GM12878 (cell line): ENCODE measurements around the gene SEC24C. TPM values are rescaled to one million over a fixed set of nuclear protein-coding genes. Genes with fewer than 3 reads are reported as not detected.

ENCODE experiments used
- ATAC-seq: fragments of 200-7000 bp; cut with Tn5 transposase; 3 replicates; pipeline ENCODE4 v1.9.1; 2020; ENCODE audit warnings: mild to moderate bottlenecking, moderate library complexity
- BruUV-seq: library from RNA; stranded (reverse); fragments of 400-500 nt; replicated peaks from 2 replicates; lab custom pipeline; 2021; lab: Mats Ljungman, UMichigan
- CTCF ChIA-PET: fragments of 300-600 bp; sonication (Branson Sonifier 250); formaldehyde crosslinking; extraction: SDS; loops from one replicate; lab custom pipeline; 2021; ENCODE audit warnings: inconsistent platforms; lab: Yijun Ruan, JAX
- POLR2A ChIA-PET: fragments of 350-600 bp; formaldehyde crosslinking; extraction: SDS; loops from one replicate; lab custom pipeline; 2021; ENCODE audit warnings: inconsistent platforms; lab: Charles Lee
- RAD21 ChIA-PET: fragments of 300-600 bp; sonication (Branson Sonifier 250); formaldehyde crosslinking; loops from one replicate; lab custom pipeline; 2023; ENCODE audit warnings: antibody characterized with exemption; ENCODE audit not compliant: unreplicated experiment; lab: Charles Lee
- SMC1A ChIA-PET: fragments of 300-600 bp; sonication (Branson Sonifier 250); formaldehyde crosslinking; loops from one replicate; lab custom pipeline; 2023; ENCODE audit not compliant: unreplicated experiment, uncharacterized antibody; lab: Charles Lee
- DNase-seq: peaks from one replicate; pipeline ENCODE4 v3.0.0-alpha.2; 2011; ENCODE audit warnings: low read depth, low spot score
- FAIRE-seq: peaks from 3 replicates; lab custom pipeline; 2011; peaks lifted over from hg19 to GRCh38; lab: Jason Lieb, UNC
- H2AFZ ChIP-seq: 2 replicates; pipeline ENCODE4 v1.6.0; 2011; ENCODE audit warnings: low read depth, low read length, control low read depth; ENCODE audit not compliant: control insufficient read depth
- H3K27ac ChIP-seq: 2 replicates; pipeline ENCODE4 v1.5.1; 2011; ENCODE audit warnings: control low read depth; ENCODE audit not compliant: control insufficient read depth, insufficient read depth
- H3K27me3 ChIP-seq, 2 experiments: replicated peaks in 1 of 2; 2 replicates each; pipeline versions ENCODE4 v1.6.0 to v1.6.1; 2011; ENCODE audit warnings: low read length in 1 of 2; ENCODE audit not compliant: control insufficient read depth in 2 of 2, insufficient read depth in 2 of 2
- H3K36me3 ChIP-seq, 2 experiments: 2 replicates each; pipeline ENCODE4 v1.5.1; 2011; ENCODE audit warnings: low read length in 1 of 2; ENCODE audit not compliant: control insufficient read depth in 2 of 2, insufficient read depth in 2 of 2
- H3K4me1 ChIP-seq: 2 replicates; pipeline ENCODE4 v1.6.1; 2011; ENCODE audit warnings: mild to moderate bottlenecking, low read length, moderate library complexity, mixed read lengths; ENCODE audit not compliant: control insufficient read depth, insufficient read depth
- H3K4me2 ChIP-seq: 2 replicates; pipeline ENCODE4 v1.6.0; 2011; ENCODE audit warnings: control low read depth; ENCODE audit not compliant: control insufficient read depth, insufficient read depth
- H3K4me3 ChIP-seq: fragments of 200-600 bp; sonication (generic); 2 replicates; pipeline ENCODE4 v1.5.1; 2016
- H3K79me2 ChIP-seq: 2 replicates; pipeline ENCODE4 v1.6.0; 2011; ENCODE audit warnings: low read length; ENCODE audit not compliant: control insufficient read depth, insufficient read depth
- H3K9ac ChIP-seq: 2 replicates; pipeline ENCODE4 v1.8.0; 2011; ENCODE audit warnings: low read length, control low read depth, mixed read lengths; ENCODE audit not compliant: control insufficient read depth, insufficient read depth
- H3K9me3 ChIP-seq: replicated peaks from 3 replicates; pipeline ENCODE4 v1.5.1; 2011; ENCODE audit warnings: mild to moderate bottlenecking, low read length; ENCODE audit not compliant: control insufficient read depth, insufficient read depth
- H4K20me1 ChIP-seq: 2 replicates; pipeline ENCODE4 v1.6.0; 2011; ENCODE audit not compliant: control insufficient read depth, insufficient read depth
- EED ChIP-seq: sonication (generic); IDR thresholded peaks from 2 replicates; pipeline ENCODE4 v1.6.1; 2016; ENCODE audit warnings: antibody characterized with exemption, low read depth
- RAD21 ChIP-seq: IDR thresholded peaks from 2 replicates; pipeline ENCODE4 v1.6.1; 2011; ENCODE audit warnings: mild to moderate bottlenecking, low read depth, low read length, moderate library complexity; ENCODE audit not compliant: insufficient read depth
- RUNX3 ChIP-seq: IDR thresholded peaks from 2 replicates; pipeline ENCODE4 v1.6.1; 2012; ENCODE audit warnings: low read length, inconsistent platforms
- TCF3 ChIP-seq: IDR thresholded peaks from 2 replicates; pipeline ENCODE4 v1.6.1; 2012; ENCODE audit warnings: low read depth, mild to moderate bottlenecking, low read length, borderline replicate concordance; ENCODE audit not compliant: insufficient read depth
- WGBS: methylation state at CpG from one replicate; pipeline ENCODE4 v1.1.6; 2016; ENCODE audit warnings: low lambda C conversion rate; ENCODE audit not compliant: insufficient replicate concordance, insufficient coverage; ENCODE audit errors: missing lambda C conversion rate; 5-methylcytosine and 5-hydroxymethylcytosine counted together
- in situ Hi-C: fragments of 300-500 bp; cut with MboI; formaldehyde crosslinking; loops from 9 replicates; pipeline ENCODE4 v1.14.3; 2018; ENCODE audit warnings: mixed read lengths
- intact Hi-C: fragments of 100-400 bp; cut with micrococcal nuclease; formaldehyde crosslinking; loops from one replicate; pipeline ENCODE4 v1.14.2; 2022; ENCODE audit not compliant: unreplicated experiment
- polyA plus RNA-seq, 11 experiments: library from polyadenylated mRNA; depleted of rRNA in 4 of 11; unstranded in 6 of 11; stranded (reverse) in 5 of 11; fragments of >200 nt; fragmentation: Nextera tagmentation in 4 of 11; fragmentation: Illumina TruSeq in 1 of 11; extraction: Ambion mirVana in 4 of 11; extraction: Trizol in 1 of 11; gene quantifications; 1 replicate in 1 of 11; 2 replicates in 10 of 11; pipeline versions ENCODE4 v1.2.1 to v1.2.3, GENCODE V29; 2011 to 2016; ENCODE audit warnings: inconsistent platforms in 2 of 11, missing spikeins in 2 of 11, low read depth in 1 of 11
- total RNA-seq, 4 experiments: library from RNA; depleted of rRNA in 3 of 4; stranded (reverse); fragments of >200 nt in 3 of 4; fragmentation: Illumina TruSeq in 1 of 4; extraction: Trizol in 1 of 4; gene quantifications; 2 replicates each; pipeline versions ENCODE4 v1.2.1 to v1.2.3, GENCODE V29; 2013 to 2021

The SEC24C gene
- total and polyA plus RNA-seq, 10 of the 15 experiments (the other 5 are each of a cell fraction or from before 2014, with no cell fraction given): 12.7 to 117 (median 73.8) TPM

DNA sequence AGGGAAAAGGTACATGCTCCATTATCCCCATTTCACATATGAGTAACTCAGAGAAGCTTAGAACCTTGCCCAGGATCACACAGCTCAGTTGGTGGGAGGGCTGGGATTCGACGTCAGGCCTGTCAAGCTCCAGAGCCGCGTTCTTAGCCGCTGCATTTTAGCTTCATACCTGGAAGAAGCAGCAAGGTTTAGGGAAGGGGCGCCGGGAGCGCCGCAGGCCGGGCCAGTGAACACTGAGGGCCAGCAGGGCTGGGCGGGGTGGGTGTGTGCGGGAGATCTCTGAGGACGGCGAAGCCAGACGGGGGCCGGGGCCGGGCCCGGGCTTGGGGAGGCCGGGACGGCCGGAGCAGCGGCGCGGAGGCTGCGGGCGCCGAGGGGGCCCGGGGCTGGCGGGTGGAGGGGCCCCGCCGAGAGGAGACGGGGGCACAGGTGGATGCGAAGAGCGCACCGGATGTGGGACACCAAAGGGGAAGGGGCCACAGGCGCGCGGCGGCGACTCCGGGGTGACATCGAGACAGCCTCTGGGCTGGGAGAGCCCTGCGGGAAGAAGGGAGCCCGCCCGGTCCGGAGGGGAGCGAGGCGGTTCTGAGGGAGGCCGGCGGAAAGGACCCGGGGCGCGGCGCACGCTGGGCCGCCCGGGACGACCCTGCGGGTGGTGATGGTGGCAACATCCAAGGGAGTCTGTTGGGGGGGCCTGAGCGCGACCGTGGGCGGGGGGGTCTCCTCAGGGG lies 66.7 kb downstream of the SEC24C start:
- peak overlapping the region; percentile 80 for H3K27ac ChIP-seq
- peaks cover 33% of the 10 kb centered on the region for H3K79me2 ChIP-seq
- ChIA-PET POLR2A (interaction anchor here (0.5 to 2.8 kb wide), 14 partner anchors 11 to 559 kb away, joined by 3 to 25 read pairs (median 4); partner anchors contain the start of gene CHCHD1), CTCF (interaction anchor here (0.7 to 2.5 kb wide), 6 partner anchors 24 to 77 kb away, joined by 3 to 17 read pairs (median 3); no protein-coding TSS in a partner anchor), SMC1A (interaction anchor here (0.6 to 3.5 kb wide), 8 partner anchors 11 to 69 kb away, joined by 3 to 31 read pairs (median 4); partner anchors contain the start of genes CHCHD1 and ZSWIM8), RAD21 (interaction anchor here (0.7 to 2.7 kb wide), 8 partner anchors 25 to 160 kb away, joined by 3 to 16 read pairs (median 6); partner anchors contain the start of gene CHCHD1)
- no peaks in the 10 kb centered on the region for H3K9me3 ChIP-seq
- FAIRE-seq: peak; percentile 54
- H3K4me1 ChIP-seq: peaks cover 6% of the 10 kb centered on the region
- peak overlapping the region; percentile 81 for H3K4me3 ChIP-seq
- no peaks in the 10 kb centered on the region for H4K20me1 ChIP-seq
- TF ChIP-seq RUNX3: peak; percentile 8; the same call in 1 of the 2 replicates
- TF ChIP-seq TCF3: 0 out of 2 replicates have a peak, but pooled peaks have one; percentile 11
- 0 out of 2 replicates have a peak, but pooled peaks have one; percentile 6 for TF ChIP-seq EED
- no peak for TF ChIP-seq RAD21
- H3K4me2 ChIP-seq: peak overlapping the region; percentile 87
- no TSS peak for BruUV-seq
- no peak for DNase-seq
- H2AFZ ChIP-seq: peak overlapping the region; percentile 85
- intact Hi-C loops (loop anchor here (2.0 to 5.0 kb wide), 2 partner anchors 26 to 39 kb away; partner anchors contain the start of gene ZSWIM8), in situ Hi-C loops (no loop called here)
- no peaks in the 10 kb centered on the region for H3K27me3 ChIP-seq
- WGBS: 2% methylated on average over 6 of the region's 63 CpGs
- ATAC-seq: peak; percentile 56
- H3K36me3 ChIP-seq: peaks cover 13 to 23% of the 10 kb centered on the region in 2 experiments
- H3K9ac ChIP-seq: peak overlapping the region; percentile 82
